K562 (cell line): Measurements from ENCODE around the gene OLFML2B.

ENCODE experiments used
- HMG20A ChIP-seq: fragments of 450-650 bp; formaldehyde crosslinking; conservative IDR thresholded peaks from 2 replicates; pipeline ENCODE4 v1.4.0; 2020; ENCODE audit warnings: mild to moderate bottlenecking, mixed read lengths
- POLR2A ChIP-seq: fragments of 450-650 bp; conservative IDR thresholded peaks from 2 replicates; pipeline ENCODE4 v1.6.1; 2016

DNA sequence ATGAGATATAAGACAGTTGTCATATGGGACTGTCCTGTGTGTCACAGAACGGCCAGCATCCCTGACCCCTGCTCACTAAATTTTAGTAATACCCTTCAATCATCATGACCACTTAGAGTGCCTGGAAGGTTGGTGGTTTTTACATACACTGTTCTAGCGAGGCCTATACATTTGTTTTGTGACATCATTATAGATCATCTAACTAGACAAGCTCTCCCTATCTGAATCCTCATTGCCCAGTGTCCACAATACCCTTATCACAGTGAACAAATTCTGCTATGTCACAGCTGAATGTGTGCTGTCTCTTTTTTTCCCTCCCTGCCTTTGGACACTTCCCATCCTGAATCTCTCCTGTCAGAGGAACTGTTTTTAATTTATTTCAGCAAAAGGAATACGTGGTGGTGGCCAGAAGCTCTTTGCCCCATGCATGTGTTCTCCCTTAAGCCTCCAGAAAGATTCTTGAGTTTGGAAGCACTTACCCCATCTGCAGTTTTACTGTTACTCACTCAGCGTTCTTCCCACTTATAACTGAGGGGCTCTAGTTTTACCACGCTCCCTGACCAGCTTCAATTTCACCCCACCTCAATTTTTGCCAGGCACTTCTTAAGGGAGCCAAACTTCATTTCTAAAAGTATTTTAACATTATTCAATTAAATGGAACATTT is 70.3 kb downstream of the OLFML2B start:
- no peak for TF ChIP-seq POLR2A
- TF ChIP-seq HMG20A (CRISPR knock-in tag): no peak
